ENCODE data around the gene ZMYND19.
"Not testable (repeated sequence)": the region's sequence is repeated elsewhere in the genome, so short reads cannot be mapped to it uniquely, and the experiment has no call there.

ZMYND19 gene

GRCh38 chr9:137606005-137606621 lies 15.8 kb upstream of the ZMYND19 start:
- Mint-ChIP-seq H3K36me3 (ENCODE audit: low read depth) (peaks cover 3% of the 10 kb centered on the region), H3K27me3 (no peaks in the 10 kb centered on the region), H3K9me3 (no peaks in the 10 kb centered on the region), H3K4me3 (peak overlapping the region; percentile 81), H3K4me1 (ENCODE audit: low read depth) (peaks cover 33% of the 10 kb centered on the region), H3K27ac (peak overlapping the region; percentile 82)
- no peak for DNase-seq

- Mint-ChIP-seq H3K9me3 (no peaks in the 10 kb centered on the region), H3K27me3 (no peaks in the 10 kb centered on the region), H3K36me3 (ENCODE audit: low read depth) (peaks cover 3% of the 10 kb centered on the region), H3K4me3 (peak within 1 kb of the TSS; percentile 81), H3K4me1 (ENCODE audit: low read depth) (peaks cover 30% of the 10 kb centered on the region), H3K27ac (peak within 1 kb of the TSS; percentile 82)
- DNase-seq: peak; percentile 94
Observed at GRCh38 chr9:137605121-137606004, 15.1 kb upstream of the ZMYND19 start, which contains the start of gene ARRDC1. Gene ARRDC1, plus strand, starts transcription at chr9:137605686. Its CDS starts 32 bp downstream, at chr9:137605718.

- Mint-ChIP-seq H3K9me3 (no peaks in the 10 kb centered on the region), H3K4me3 (peak overlapping the region; percentile 54), H3K27ac (peak overlapping the region; percentile 50), H3K27me3 (no peaks in the 10 kb centered on the region), H3K36me3 (ENCODE audit: low read depth) (peaks cover 3% of the 10 kb centered on the region), H3K4me1 (ENCODE audit: low read depth) (peaks cover 27% of the 10 kb centered on the region)
- DNase-seq: no peak
Observed at GRCh38 chr9:137604345-137605086, 14.2 kb upstream of the ZMYND19 start.

GRCh38 chr9:137603879-137604278 lies 13.6 kb upstream of the ZMYND19 start:
- no peaks in the 10 kb centered on the region for H3K9me3 Mint-ChIP-seq
- H3K27me3 Mint-ChIP-seq: no peaks in the 10 kb centered on the region
- peak overlapping the region; percentile 50 for H3K27ac Mint-ChIP-seq
- DNase-seq: no peak
- peak overlapping the region; percentile 54 for H3K4me3 Mint-ChIP-seq
- H3K4me1 Mint-ChIP-seq (ENCODE audit: low read depth): peaks cover 27% of the 10 kb centered on the region
- H3K36me3 Mint-ChIP-seq (ENCODE audit: low read depth): peaks cover 3% of the 10 kb centered on the region

- Mint-ChIP-seq H3K36me3 (ENCODE audit: low read depth) (peaks cover 3% of the 10 kb centered on the region), H3K4me3 (no peak overlapping the region), H3K4me1 (ENCODE audit: low read depth) (peaks cover 21% of the 10 kb centered on the region), H3K9me3 (no peaks in the 10 kb centered on the region), H3K27ac (no peak overlapping the region), H3K27me3 (no peaks in the 10 kb centered on the region)
- no peak for DNase-seq
Observed at GRCh38 chr9:137602661-137603060, 12.3 kb upstream of the ZMYND19 start.

GRCh38 chr9:137598943-137599342 lies 8.6 kb upstream of the ZMYND19 start:
- Mint-ChIP-seq H3K36me3 (ENCODE audit: low read depth) (no peaks in the 10 kb centered on the region), H3K27ac (no peak overlapping the region), H3K9me3 (no peaks in the 10 kb centered on the region), H3K27me3 (no peaks in the 10 kb centered on the region), H3K4me3 (no peak overlapping the region), H3K4me1 (ENCODE audit: low read depth) (peaks cover 7% of the 10 kb centered on the region)
- DNase-seq: no peak

- not testable (repeated sequence) for H3K4me3 Mint-ChIP-seq; DNase-seq; H3K36me3 Mint-ChIP-seq (ENCODE audit: low read depth); H3K4me1 Mint-ChIP-seq (ENCODE audit: low read depth); H3K9me3 Mint-ChIP-seq; H3K27ac Mint-ChIP-seq; H3K27me3 Mint-ChIP-seq
Observed at GRCh38 chr9:137596577-137596976, 6.3 kb upstream of the ZMYND19 start.

- H3K27me3 Mint-ChIP-seq: no peaks in the 10 kb centered on the region
- DNase-seq: no peak
- no peak overlapping the region for H3K4me3 Mint-ChIP-seq
- no peaks in the 10 kb centered on the region for H3K9me3 Mint-ChIP-seq
- H3K4me1 Mint-ChIP-seq (ENCODE audit: low read depth): peaks cover 14% of the 10 kb centered on the region
- H3K27ac Mint-ChIP-seq: no peak overlapping the region
- peaks cover 16% of the 10 kb centered on the region for H3K36me3 Mint-ChIP-seq (ENCODE audit: low read depth)
Observed at GRCh38 chr9:137593176-137593575, 2.9 kb upstream of the ZMYND19 start.

- Mint-ChIP-seq H3K36me3 (ENCODE audit: low read depth) (peaks cover 20% of the 10 kb centered on the region), H3K9me3 (no peaks in the 10 kb centered on the region), H3K27me3 (no peaks in the 10 kb centered on the region), H3K4me3 (peak overlapping the region; percentile 43), H3K27ac (no peak overlapping the region), H3K4me1 (ENCODE audit: low read depth) (peaks cover 18% of the 10 kb centered on the region)
- DNase-seq: no peak
Observed at GRCh38 chr9:137592767-137593166, 2.5 kb upstream of the ZMYND19 start.

- Mint-ChIP-seq H3K36me3 (ENCODE audit: low read depth) (peaks cover 47% of the 10 kb centered on the region), H3K4me3 (no peak overlapping the region), H3K4me1 (ENCODE audit: low read depth) (peaks cover 24% of the 10 kb centered on the region), H3K27ac (no peak overlapping the region), H3K9me3 (no peaks in the 10 kb centered on the region), H3K27me3 (no peaks in the 10 kb centered on the region)
- DNase-seq: no peak
Observed at GRCh38 chr9:137590123-137590468, 216 bp downstream of the ZMYND19 start.

GRCh38 chr9:137589441-137590122 lies 730 bp downstream of the ZMYND19 start:
- DNase-seq: peak; percentile 58
- H3K36me3 Mint-ChIP-seq (ENCODE audit: low read depth): peaks cover 52% of the 10 kb centered on the region

GRCh38 chr9:137588891-137589290 lies 1.4 kb downstream of the ZMYND19 start:
- Mint-ChIP-seq H3K27ac (peak overlapping the region; percentile 86), H3K4me3 (peak overlapping the region; percentile 89), H3K9me3 (no peaks in the 10 kb centered on the region), H3K36me3 (ENCODE audit: low read depth) (peaks cover 59% of the 10 kb centered on the region), H3K27me3 (no peaks in the 10 kb centered on the region), H3K4me1 (ENCODE audit: low read depth) (peaks cover 24% of the 10 kb centered on the region)
- no peak for DNase-seq

More at GRCh38 chr9:137589441-137590122, 730 bp downstream of the ZMYND19 start:
- Mint-ChIP-seq H3K9me3 (no peaks in the 10 kb centered on the region), H3K27ac (peak overlapping the region; percentile 86), H3K4me3 (peak overlapping the region; percentile 89), H3K4me1 (ENCODE audit: low read depth) (peaks cover 24% of the 10 kb centered on the region), H3K27me3 (no peaks in the 10 kb centered on the region)

- no peak for DNase-seq
- peaks cover 24% of the 10 kb centered on the region for H3K4me1 Mint-ChIP-seq (ENCODE audit: low read depth)
- H3K36me3 Mint-ChIP-seq (ENCODE audit: low read depth): peaks cover 65% of the 10 kb centered on the region
- no peak overlapping the region for H3K27ac Mint-ChIP-seq
- no peaks in the 10 kb centered on the region for H3K9me3 Mint-ChIP-seq
- H3K4me3 Mint-ChIP-seq: peak overlapping the region; percentile 89
- no peaks in the 10 kb centered on the region for H3K27me3 Mint-ChIP-seq
Observed at GRCh38 chr9:137588311-137588710, 2.0 kb downstream of the ZMYND19 start.

GRCh38 chr9:137586854-137587253 lies 3.5 kb downstream of the ZMYND19 start:
- peaks cover 80% of the 10 kb centered on the region for H3K36me3 Mint-ChIP-seq (ENCODE audit: low read depth)
- no peaks in the 10 kb centered on the region for H3K9me3 Mint-ChIP-seq
- H3K4me1 Mint-ChIP-seq (ENCODE audit: low read depth): peaks cover 24% of the 10 kb centered on the region
- no peaks in the 10 kb centered on the region for H3K27me3 Mint-ChIP-seq
- no peak overlapping the region for H3K27ac Mint-ChIP-seq
- no peak overlapping the region for H3K4me3 Mint-ChIP-seq
- no peak for DNase-seq
